ENCODE data around the gene TBC1D5.
"Not testable (repeated sequence)": the region's sequence is repeated elsewhere in the genome, so short reads cannot be mapped to it uniquely, and the experiment has no call there.

Gene TBC1D5

GRCh38 chr3:17749705-17750293 lies 7.4 kb upstream of the TBC1D5 start:
- no peak for DNase-seq (ENCODE audit: low read depth in 2 of 2)

GRCh38 chr3:17749281-17749680 lies 6.8 kb upstream of the TBC1D5 start:
- DNase-seq (ENCODE audit: low read depth in 2 of 2), result no peak

GRCh38 chr3:17747890-17748247 lies 5.4 kb upstream of the TBC1D5 start:
- DNase-seq (ENCODE audit: low read depth in 2 of 2), result no peak

GRCh38 chr3:17747174-17747889 lies 4.9 kb upstream of the TBC1D5 start:
- no peak for DNase-seq (ENCODE audit: low read depth in 2 of 2)

- DNase-seq (ENCODE audit: low read depth in 2 of 2), result no peak
Measured at GRCh38 chr3:17745894-17746293, 3.5 kb upstream of the TBC1D5 start.

- no peak for DNase-seq (ENCODE audit: low read depth in 2 of 2)
Measured at GRCh38 chr3:17745301-17745700, 2.9 kb upstream of the TBC1D5 start.

GRCh38 chr3:17744693-17745092 lies 2.3 kb upstream of the TBC1D5 start:
- no peak for DNase-seq (ENCODE audit: low read depth in 2 of 2)

GRCh38 chr3:17743658-17743995 lies 1.2 kb upstream of the TBC1D5 start:
- DNase-seq (ENCODE audit: low read depth in 2 of 2), result no peak

GRCh38 chr3:17742880-17743657 lies 638 bp upstream of the TBC1D5 start:
- DNase-seq (ENCODE audit: low read depth in 2 of 2), result no peak

- DNase-seq (ENCODE audit: low read depth in 2 of 2), result peak; percentile 9 to 21
Measured at GRCh38 chr3:17741621-17742101, 770 bp downstream of the TBC1D5 start.

DNA sequence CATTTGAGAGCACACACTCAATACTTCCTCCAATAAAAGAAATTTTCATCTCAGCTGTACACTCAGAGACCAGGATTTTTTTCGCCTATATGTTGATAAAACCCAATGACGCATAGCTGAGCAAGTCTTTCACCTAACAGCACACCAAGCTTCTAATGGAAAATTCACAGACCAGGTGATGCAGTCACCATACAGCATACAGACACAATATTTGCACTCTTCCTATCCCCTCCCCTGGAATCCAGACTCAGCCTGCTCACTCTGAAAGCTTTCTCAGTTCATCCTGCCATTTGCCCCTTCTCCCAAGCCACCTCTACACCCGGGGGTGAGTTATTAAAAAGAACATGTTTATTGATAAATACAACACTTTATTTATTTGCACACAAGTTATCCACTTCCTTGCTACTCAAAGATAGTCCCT lies 1.7 kb downstream of the TBC1D5 start:
- DNase-seq (ENCODE audit: low read depth in 2 of 2), result no peak

GRCh38 chr3:17738921-17739320 lies 3.5 kb downstream of the TBC1D5 start:
- DNase-seq (ENCODE audit: low read depth in 2 of 2), result no peak

DNA sequence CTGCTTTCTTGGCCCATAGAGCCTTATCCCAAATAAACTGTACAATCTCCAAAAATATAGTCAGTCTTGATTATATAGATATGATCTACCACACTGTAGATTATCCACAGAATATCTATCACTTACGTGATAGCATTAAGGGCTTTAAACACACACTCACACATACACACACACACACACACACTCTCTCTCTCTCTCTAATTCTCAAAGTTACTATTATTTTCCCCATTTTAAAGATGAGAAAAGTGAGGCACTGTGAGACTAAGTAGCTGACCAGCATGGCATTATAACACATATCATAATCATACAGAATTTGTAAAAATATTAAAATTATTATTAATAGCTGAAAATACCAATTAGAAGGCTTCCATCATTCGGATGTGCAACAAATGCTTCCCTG lies 4.2 kb downstream of the TBC1D5 start:
- DNase-seq (ENCODE audit: low read depth in 2 of 2), result no peak

DNA sequence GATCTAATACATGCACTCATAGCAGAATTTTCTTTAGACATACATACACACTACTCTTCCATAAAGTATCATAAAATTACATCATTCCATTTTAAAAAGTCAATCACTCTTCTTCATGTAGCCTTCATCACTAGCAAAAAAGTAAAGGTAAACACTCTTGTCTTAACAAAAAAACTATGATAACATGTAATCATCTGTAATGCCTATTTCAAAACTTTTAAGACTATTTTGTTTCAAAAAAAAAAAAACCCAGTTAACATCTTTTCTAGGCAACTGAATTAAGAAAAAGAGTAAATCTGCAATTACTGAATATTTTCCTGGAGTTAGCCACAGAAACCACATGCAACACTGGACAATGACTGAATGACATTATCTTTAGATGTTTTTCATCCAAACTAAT lies 4.8 kb downstream of the TBC1D5 start:
- no peak for DNase-seq (ENCODE audit: low read depth in 2 of 2)

DNA sequence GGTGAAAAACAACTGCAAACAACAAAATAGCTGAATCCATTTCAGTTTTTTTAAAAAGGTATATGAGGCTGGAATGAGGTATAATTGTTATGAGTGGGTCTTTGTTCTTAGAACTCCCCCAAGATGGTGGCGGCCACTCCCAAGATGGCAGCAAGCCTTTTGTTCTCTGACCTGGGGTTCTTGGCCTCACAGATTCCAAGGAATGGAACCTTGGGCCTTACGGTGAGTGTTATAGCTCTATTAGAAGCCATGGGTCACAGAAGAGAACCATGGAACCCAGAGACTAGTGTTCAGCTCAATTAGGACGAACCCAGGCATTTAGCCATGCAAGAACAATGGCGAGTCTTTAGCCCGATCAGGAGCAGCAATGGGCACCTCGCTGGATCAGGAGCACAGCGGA lies 7.1 kb downstream of the TBC1D5 start:
- DNase-seq (ENCODE audit: low read depth in 2 of 2), result not testable (repeated sequence)

- DNase-seq (ENCODE audit: low read depth in 2 of 2), result no peak
Measured at GRCh38 chr3:17733768-17734167, 8.7 kb downstream of the TBC1D5 start.

DNA sequence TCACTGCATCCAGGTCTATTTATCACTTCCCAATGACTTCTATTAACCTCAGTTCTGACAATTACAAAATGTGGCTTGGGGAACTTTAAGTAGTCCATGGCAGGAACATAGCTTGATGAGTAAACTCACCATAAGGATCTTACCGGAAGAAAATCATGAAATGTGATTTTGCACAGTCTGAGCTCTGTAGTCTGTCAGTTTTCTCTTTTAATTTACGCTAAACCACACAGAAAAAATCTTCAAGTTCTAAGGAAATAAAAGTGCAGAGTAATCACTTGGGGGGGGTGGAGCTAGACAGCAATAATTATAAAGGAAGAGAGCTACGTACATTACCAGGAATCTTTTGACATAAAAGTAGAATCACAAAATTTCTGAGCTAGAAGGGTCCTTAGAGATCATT lies 9.2 kb downstream of the TBC1D5 start:
- DNase-seq (ENCODE audit: low read depth in 2 of 2), result no peak

GRCh38 chr3:17730318-17730967 lies 12.0 kb downstream of the TBC1D5 start:
- DNase-seq (ENCODE audit: low read depth in 2 of 2), result no peak

DNA sequence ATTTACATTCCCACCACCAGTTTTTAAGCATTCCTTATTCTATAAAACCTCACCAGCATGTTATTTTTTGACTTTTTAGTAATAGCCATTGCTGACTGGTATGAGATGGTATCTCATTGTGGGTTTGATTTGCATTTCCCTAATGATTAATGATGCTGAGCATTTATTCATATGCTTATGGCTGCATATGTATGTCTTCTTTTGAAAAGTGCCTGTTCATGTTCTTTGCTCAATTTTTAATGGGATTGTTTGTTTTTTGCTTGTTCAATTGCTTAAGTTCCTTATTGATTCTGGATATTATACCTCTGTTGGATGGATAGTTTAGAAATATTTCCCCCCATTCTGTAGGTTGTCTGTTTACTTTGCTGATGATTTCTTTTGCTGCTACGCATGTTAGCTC lies 16.1 kb downstream of the TBC1D5 start:
- no peak for DNase-seq (ENCODE audit: low read depth in 2 of 2)

- not testable (repeated sequence) for DNase-seq (ENCODE audit: low read depth in 2 of 2)
Measured at GRCh38 chr3:17725844-17726243, 16.6 kb downstream of the TBC1D5 start.

DNA sequence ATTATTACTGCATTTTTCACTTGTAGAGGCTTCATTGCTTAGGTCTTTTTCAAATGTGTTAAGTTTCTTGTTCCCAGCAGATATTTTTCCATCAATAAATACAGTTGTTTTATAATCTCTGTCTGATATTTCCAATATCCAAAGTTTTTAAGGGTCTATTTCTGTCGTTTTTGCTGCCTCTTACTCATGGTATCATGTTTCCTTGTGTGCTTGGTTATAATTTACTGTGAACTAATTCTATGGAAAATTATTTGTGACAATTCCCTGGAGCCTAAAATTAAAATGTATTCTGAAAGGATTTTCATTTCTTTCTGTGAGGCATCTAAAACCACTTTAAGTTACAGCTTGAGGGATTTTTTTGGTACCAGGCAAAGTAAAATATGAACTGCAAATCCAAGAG lies 17.5 kb downstream of the TBC1D5 start:
- no peak for DNase-seq (ENCODE audit: low read depth in 2 of 2)

DNA sequence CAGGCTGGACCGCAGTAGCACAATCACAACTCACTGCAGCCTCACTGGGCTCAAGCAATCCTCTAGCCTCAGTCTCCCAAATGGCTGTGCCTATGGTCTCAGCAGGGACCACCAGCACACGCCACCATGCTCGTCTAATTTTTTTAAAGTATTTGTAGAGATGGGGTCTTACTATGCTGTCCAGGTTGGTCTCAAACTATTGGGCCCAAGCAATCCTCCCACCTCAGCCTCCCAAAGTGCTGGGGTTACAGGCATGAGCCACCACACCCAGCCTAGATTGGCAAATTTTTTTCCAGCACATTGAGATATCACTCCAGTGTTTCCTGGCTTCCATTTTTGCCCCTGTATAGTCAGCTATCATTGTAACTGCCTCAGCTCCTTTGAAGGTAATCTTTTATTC lies 18.3 kb downstream of the TBC1D5 start:
- DNase-seq (ENCODE audit: low read depth in 2 of 2), result no peak

DNA sequence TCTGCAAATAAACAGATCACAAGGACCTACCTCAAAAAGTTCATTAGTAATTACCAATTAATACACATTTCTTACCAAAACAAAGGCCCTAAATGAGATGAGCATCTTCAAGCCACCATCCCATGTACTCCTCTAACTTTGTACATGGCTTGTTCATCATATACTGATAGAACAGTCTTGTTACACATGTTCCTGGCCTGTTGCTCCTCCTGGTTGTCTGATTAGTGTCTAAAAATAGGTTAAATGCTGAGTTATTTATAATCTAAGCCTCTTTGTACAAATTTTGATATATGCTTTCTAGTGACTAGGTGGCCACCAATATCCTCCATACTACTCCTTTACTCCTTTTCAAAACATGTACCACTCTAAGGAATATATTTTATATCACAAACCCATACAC lies 25.0 kb downstream of the TBC1D5 start:
- DNase-seq (ENCODE audit: low read depth in 2 of 2), result no peak

Measured in fibroblast of skin of left biceps (primary cell).